HUES6 (cell line): Measurements from ENCODE around the gene SPRR1B.
"Not testable (repeated sequence)": the region's sequence is repeated elsewhere in the genome, so short reads cannot be mapped to it uniquely, and the experiment has no call there.

Experiments used
- H3K27ac ChIP-seq: 2 replicates; pipeline ENCODE4 v1.7.0; 2013; ENCODE audit warnings: low read depth, mild to moderate bottlenecking, low read length, inconsistent platforms
- H3K27me3 ChIP-seq: 2 replicates; pipeline ENCODE4 v1.6.1; 2013; ENCODE audit warnings: low read length; ENCODE audit not compliant: control insufficient read depth, insufficient read depth
- H3K36me3 ChIP-seq: 2 replicates; pipeline ENCODE4 v1.6.1; 2013; ENCODE audit warnings: low read length; ENCODE audit not compliant: control insufficient read depth, insufficient read depth
- H3K4me1 ChIP-seq: 2 replicates; pipeline ENCODE4 v1.6.1; 2013; ENCODE audit warnings: low read length; ENCODE audit not compliant: control insufficient read depth, insufficient read depth
- H3K4me3 ChIP-seq: 2 replicates; pipeline ENCODE4 v1.5.1; 2013; ENCODE audit warnings: low read depth, low read length
- H3K9ac ChIP-seq: one replicate; pipeline ENCODE4 v1.6.1; 2013; ENCODE audit warnings: mild to moderate bottlenecking, low read length
- H3K9me3 ChIP-seq: 2 replicates; pipeline ENCODE4 v1.6.1; 2013; ENCODE audit warnings: low read depth, low read length; ENCODE audit not compliant: control insufficient read depth, insufficient read depth

SPRR1B gene

GRCh38 chr1:153035211-153035610 is 4.2 kb downstream of the SPRR1B start:
- Histone ChIP-seq H3K4me3 (no peak overlapping the region), H3K27ac (no peak overlapping the region), H3K9ac (no peak overlapping the region), H3K4me1 (no peaks in the 10 kb centered on the region), H3K36me3 (no peaks in the 10 kb centered on the region), H3K27me3 (no peaks in the 10 kb centered on the region), H3K9me3 (no peaks in the 10 kb centered on the region)

GRCh38 chr1:153040950-153041631 is 10.1 kb downstream of the SPRR1B start, which contains the start of gene SPRR2D:
SPRR2D (minus strand) TSS chr1:153041120; CDS start chr1:153040346, 774 bp downstream.
- Histone ChIP-seq H3K4me1 (no peaks in the 10 kb centered on the region), H3K9ac (no peak within 1 kb of the TSS), H3K27ac (no peak within 1 kb of the TSS), H3K4me3 (no peak within 1 kb of the TSS), H3K27me3 (no peaks in the 10 kb centered on the region), H3K9me3 (no peaks in the 10 kb centered on the region), H3K36me3 (no peaks in the 10 kb centered on the region)

GRCh38 chr1:153049211-153049610 is 18.2 kb downstream of the SPRR1B start:
- Histone ChIP-seq H3K4me1 (no peaks in the 10 kb centered on the region), H3K4me3 (no peak overlapping the region), H3K27ac (no peak overlapping the region), H3K36me3 (no peaks in the 10 kb centered on the region), H3K27me3 (no peaks in the 10 kb centered on the region), H3K9me3 (0 out of 2 replicates have a peak, but pooled peaks cover 2% of the 10 kb centered on the region), H3K9ac (no peak overlapping the region)

- not testable (repeated sequence) for H3K27ac ChIP-seq, H3K9me3 ChIP-seq, H3K4me1 ChIP-seq, H3K4me3 ChIP-seq, H3K36me3 ChIP-seq, H3K9ac ChIP-seq, H3K27me3 ChIP-seq
Measured at GRCh38 chr1:153056111-153056510, 25.1 kb downstream of the SPRR1B start.

- Histone ChIP-seq H3K27me3 (no peaks in the 10 kb centered on the region), H3K9me3 (0 out of 2 replicates have a peak, but pooled peaks cover 2% of the 10 kb centered on the region), H3K27ac (no peak within 1 kb of the TSS)
Measured at GRCh38 chr1:153057375-153057774, 26.4 kb downstream of the SPRR1B start, which contains the start of gene SPRR2A. SPRR2A (minus strand) TSS chr1:153057512; CDS start chr1:153056735, 777 bp downstream.

GRCh38 chr1:153058154-153058553 is 27.2 kb downstream of the SPRR1B start:
- H3K36me3 ChIP-seq: no peaks in the 10 kb centered on the region
- no peaks in the 10 kb centered on the region for H3K27me3 ChIP-seq
- H3K4me3 ChIP-seq: no peak overlapping the region
- H3K9me3 ChIP-seq: 0 out of 2 replicates have a peak, but pooled peaks cover under 1% of the 10 kb centered on the region
- no peak overlapping the region for H3K27ac ChIP-seq
- no peaks in the 10 kb centered on the region; the same call in 1 of the 2 replicates for H3K4me1 ChIP-seq
- H3K9ac ChIP-seq: no peak overlapping the region

More at GRCh38 chr1:153057375-153057774, 26.4 kb downstream of the SPRR1B start, which contains the start of gene SPRR2A:
- Histone ChIP-seq H3K4me3 (no peak within 1 kb of the TSS), H3K9ac (no peak within 1 kb of the TSS), H3K4me1 (no peaks in the 10 kb centered on the region; the same call in 1 of the 2 replicates), H3K36me3 (no peaks in the 10 kb centered on the region)

- H3K36me3 ChIP-seq: no peaks in the 10 kb centered on the region
- no peaks in the 10 kb centered on the region for H3K27me3 ChIP-seq
- H3K4me3 ChIP-seq: no peak overlapping the region
- H3K4me1 ChIP-seq: no peaks in the 10 kb centered on the region; the same call in 1 of the 2 replicates
- H3K27ac ChIP-seq: no peak overlapping the region
- H3K9ac ChIP-seq: no peak overlapping the region
- no peaks in the 10 kb centered on the region for H3K9me3 ChIP-seq
Measured at GRCh38 chr1:153058826-153059784, 28.1 kb downstream of the SPRR1B start.

GRCh38 chr1:153070243-153070642 is 39.2 kb downstream of the SPRR1B start:
- Histone ChIP-seq H3K4me3 (no peak overlapping the region), H3K4me1 (no peaks in the 10 kb centered on the region), H3K36me3 (no peaks in the 10 kb centered on the region), H3K27me3 (no peaks in the 10 kb centered on the region), H3K27ac (no peak overlapping the region), H3K9ac (no peak overlapping the region), H3K9me3 (no peaks in the 10 kb centered on the region)

- H3K27me3 ChIP-seq: no peaks in the 10 kb centered on the region
- H3K36me3 ChIP-seq: no peaks in the 10 kb centered on the region
- H3K4me3 ChIP-seq: no peak within 1 kb of the TSS
- H3K9ac ChIP-seq: no peak within 1 kb of the TSS
- no peak within 1 kb of the TSS for H3K27ac ChIP-seq
- H3K4me1 ChIP-seq: no peaks in the 10 kb centered on the region
- no peaks in the 10 kb centered on the region for H3K9me3 ChIP-seq
Measured at GRCh38 chr1:153071511-153071910, 40.5 kb downstream of the SPRR1B start, which contains the start of gene SPRR2B. SPRR2B (minus strand) TSS chr1:153071611; CDS start chr1:153070839, 772 bp downstream.

- Histone ChIP-seq H3K27ac (no peak overlapping the region), H3K9me3 (no peaks in the 10 kb centered on the region), H3K4me1 (no peaks in the 10 kb centered on the region), H3K4me3 (no peak overlapping the region), H3K9ac (no peak overlapping the region), H3K36me3 (no peaks in the 10 kb centered on the region), H3K27me3 (no peaks in the 10 kb centered on the region)
Measured at GRCh38 chr1:153072806-153073726, 42.1 kb downstream of the SPRR1B start.
